HG03469 (cell line): ENCODE measurements around the gene PRAMEF14.
"Not testable (repeated sequence)": the region's sequence is repeated elsewhere in the genome, so short reads cannot be mapped to it uniquely, and the experiment has no call there.

Experiments used
- ATAC-seq: cut with Tn5 transposase; IDR thresholded peaks from one replicate; pipeline ENCODE4 v1.9.1; 2021; ENCODE audit warnings: mild to moderate bottlenecking, moderate library complexity, moderate number of reproducible peaks; ENCODE audit not compliant: unreplicated experiment

The PRAMEF14 gene, protein sequence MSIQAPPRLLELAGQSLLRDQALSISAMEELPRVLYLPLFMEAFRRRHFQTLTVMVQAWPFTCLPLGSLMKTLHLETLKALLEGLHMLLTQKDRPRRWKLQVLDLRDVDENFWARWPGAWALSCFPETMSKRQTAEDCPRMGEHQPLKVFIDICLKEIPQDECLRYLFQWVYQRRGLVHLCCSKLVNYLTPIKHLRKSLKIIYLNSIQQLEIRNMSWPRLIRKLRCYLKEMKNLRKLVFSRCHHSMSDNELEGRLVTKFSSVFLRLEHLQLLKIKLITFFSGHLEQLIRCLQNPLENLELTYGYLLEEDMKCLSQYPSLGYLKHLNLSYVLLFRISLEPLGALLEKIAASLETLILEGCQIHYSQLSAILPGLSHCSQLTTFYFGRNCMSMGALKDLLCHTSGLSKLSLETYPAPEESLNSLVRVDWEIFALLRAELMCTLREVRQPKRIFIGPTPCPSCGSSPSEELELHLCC

DNA sequence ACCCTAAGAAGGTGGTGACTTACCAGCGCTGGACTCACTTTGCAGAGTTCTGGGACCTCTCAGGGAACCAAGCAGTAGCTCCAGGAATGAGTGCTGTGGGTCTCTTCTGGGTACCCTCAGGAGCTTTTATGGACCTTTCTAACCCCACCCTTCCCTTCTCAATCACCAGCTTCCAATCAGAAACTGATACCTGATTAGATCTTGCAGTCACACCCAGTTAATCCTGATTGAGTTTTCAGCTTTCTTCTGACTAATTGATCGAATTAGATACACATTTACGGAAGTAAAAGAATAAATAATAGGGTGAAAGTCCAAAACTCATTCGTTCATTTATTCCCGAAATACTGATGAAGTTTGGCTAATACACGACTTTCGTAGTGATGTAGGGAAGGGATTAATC is at the start of gene PRAMEF14:
Gene PRAMEF14, minus strand, starts transcription at position 101 of the 400 bp plus-strand sequence. CDS start 1,820 bp downstream, outside the sequence.
- ATAC-seq = not testable (repeated sequence)

DNA sequence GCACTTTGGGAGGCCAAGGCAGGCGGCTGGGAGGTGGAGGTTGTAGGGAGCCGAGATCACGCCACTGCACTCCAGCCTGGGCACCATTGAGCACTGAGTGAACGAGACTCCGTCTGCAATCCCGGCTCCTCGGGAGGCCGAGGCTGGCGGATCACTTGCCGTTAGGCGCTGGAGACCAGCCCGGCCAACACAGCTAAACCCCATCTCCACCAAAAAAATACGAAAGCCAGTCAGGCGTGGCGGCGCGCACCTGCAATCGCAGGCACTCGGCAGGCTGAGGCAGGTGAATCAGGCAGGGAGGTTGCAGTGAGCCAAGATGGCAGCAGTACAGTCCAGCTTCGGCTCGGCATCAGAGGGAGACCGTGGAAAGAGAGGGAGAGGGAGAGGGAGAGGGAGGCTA is 48.4 kb upstream of the PRAMEF14 start:
- ATAC-seq = not testable (repeated sequence)

DNA sequence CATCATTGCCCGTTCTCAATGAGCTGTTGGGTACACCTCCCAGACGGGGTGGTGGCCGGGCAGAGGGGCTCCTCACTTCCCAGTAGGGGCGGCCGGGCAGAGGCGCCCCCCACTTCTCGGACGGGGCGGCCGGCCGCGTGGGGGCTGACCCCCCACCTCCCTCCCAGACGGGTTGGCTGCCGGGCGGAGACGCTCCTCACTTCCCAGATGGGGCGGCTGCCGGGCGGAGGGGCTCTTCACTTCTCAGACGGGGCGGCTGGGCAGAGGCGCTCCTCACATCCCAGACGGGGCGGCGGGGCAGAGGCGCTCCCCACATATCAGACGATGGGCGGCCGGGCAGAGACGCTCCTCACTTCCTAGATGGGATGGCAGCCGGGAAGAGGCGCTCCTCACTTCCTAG is 47.8 kb upstream of the PRAMEF14 start:
- not testable (repeated sequence) for ATAC-seq

DNA sequence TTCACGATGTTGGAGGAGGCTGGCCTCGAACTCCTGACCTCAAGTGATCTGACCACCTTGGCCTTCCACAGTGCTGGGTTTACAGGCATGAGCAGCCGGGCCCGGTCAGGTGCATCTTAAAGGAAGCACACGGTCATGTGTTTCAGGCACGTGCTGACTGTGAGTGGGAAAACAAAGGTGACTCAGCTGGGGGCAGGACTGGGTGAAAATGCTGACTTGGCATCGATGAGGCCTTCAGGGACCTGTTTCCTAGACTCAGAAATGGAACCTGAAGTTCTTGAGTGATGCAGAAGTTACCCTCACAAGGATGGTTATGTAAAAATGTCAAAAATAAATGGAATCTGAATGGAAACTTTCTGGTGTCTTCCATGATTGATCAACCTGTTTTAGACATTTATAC is 46.1 kb upstream of the PRAMEF14 start:
- not testable (repeated sequence) for ATAC-seq

DNA sequence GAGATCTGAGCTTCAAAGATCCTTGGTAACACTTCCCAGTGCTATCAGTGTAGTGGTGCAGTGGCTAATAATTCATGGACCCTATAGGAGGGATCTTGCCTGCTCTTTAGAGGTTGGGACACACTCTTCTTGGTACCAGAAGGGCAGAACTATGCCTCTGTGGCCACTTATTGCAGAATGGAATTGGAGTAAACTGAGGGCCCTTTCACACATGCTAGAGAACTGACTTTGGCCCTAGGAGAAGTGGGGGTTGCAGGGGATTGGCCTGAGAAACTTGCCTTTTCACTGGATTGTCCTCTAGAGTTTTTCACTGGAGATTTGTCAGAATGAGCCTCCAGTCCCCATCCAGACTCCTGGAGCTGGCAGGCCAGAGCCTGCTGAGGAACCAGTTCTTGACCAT is 42.4 kb upstream of the PRAMEF14 start, which contains the start of gene PRAMEF17:
Gene PRAMEF17, plus strand, starts transcription at position 301 of the 400 bp plus-strand sequence. Its CDS starts 26 bp downstream, at position 327.
- ATAC-seq = not testable (repeated sequence)

DNA sequence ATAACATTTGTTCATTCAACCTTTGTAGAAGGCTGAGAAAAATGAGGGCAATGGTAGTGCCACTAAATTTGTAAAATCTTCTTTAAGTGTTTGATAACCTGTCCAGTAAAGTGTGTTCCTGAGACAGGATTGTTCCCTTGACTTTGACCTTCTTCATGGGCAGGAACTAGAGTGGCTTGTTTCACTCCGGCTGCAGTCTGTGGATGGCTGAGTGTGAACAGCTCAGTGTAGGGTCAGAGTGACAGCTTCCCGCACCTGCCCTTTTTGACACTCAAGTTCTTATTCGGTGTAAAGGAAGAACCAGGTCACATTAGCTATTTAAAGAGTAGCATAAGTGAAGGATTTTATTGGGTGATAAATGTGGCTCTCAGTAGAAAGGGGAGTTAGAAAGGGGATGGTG is 33.4 kb upstream of the PRAMEF14 start:
- ATAC-seq = not testable (repeated sequence)

DNA sequence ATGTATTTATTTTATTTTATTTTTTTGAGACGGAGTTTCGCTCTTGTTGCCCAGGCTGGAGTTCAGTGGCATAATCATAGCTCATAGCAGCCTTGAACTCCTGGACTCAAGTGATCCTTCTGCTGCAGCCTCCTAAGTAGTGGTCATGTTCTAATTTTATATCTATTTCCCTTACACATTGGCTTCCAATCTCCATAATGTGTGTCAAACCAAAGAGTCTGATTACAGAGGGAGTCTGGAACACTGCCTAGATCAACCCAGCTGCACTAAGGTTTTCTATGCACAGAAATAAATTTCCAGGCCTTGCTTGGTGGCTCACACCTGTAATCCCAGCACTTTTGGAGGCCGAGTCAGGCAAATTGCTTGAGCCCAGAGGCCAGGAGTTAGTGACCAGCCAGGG is 32.0 kb upstream of the PRAMEF14 start:
- not testable (repeated sequence) for ATAC-seq

DNA sequence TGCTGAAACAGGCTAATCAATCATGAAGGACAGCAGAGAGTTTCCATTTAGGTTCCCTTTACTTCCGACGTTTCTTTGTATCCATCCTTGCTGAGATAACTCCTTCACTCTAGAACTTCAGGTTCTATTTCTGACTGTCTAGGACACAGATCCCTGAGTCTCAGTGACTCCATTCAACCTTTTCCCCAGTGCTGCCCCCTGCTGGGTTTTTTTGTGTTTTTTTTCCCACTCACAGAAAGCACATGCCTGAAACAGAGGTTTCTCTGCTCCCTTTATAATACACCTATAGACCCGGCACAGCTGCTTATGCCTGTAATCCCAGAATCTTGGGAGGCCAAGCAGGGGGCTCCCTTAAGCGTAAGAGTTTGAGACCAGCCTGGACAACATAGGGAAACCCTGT is 21.6 kb upstream of the PRAMEF14 start:
- ATAC-seq = not testable (repeated sequence)

DNA sequence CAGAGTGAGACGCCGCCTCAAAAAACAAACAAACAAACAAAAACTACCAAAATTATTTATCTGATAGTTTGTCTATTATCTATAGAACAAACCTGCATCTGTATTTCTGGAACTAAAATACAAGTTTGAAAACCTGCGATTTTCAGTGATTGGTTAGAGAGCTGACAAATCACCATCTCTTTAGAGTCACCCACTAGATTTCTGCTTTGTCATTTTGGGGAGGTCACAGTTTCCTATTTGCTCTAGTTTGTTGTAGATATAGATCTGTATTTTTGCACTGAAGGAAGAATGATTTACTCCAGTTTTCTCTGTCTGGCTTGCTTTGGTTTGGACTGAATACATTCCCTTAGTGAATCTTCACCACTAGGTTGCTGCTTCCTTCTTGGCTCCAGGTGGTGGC is 19.6 kb upstream of the PRAMEF14 start:
- not testable (repeated sequence) for ATAC-seq

DNA sequence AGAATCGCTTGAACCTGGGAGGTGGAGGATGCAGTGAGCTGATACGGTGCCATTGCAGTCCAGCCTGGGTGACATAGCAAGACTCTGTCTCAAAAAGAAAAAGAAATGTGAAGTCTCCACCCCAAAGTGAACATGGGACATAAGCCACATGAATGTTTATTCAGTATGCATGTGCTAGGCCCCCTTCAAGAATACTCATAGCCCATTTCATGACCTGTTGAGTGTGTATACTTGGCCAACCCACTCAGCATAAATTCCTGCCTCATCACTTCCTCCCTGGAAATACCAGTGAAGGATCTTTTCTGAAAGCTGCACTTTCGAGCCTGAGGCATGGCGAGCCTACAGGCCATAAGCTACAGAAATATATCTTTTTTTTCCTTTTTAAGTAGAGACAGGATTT is 18.0 kb upstream of the PRAMEF14 start:
- not testable (repeated sequence) for ATAC-seq

DNA sequence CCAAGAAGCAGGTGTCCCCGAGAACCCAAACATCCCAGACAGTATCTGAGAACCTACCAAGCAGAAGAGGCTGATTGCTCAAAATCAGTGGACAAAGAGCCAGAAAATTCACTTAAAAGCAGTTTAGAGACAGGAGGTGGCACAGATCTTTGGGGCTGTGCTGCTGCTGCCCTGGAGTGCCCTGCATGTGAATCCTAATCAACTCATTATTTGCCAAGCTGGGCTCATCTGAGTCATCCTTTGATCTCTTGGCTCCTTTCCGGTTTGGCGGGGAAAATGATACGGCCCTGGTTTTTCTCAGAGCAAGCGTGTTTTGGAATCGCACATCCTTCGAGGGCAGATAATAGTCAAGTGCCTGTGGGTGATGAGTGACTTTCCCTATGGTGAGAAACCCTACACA is 15.4 kb upstream of the PRAMEF14 start:
- ATAC-seq = not testable (repeated sequence)

DNA sequence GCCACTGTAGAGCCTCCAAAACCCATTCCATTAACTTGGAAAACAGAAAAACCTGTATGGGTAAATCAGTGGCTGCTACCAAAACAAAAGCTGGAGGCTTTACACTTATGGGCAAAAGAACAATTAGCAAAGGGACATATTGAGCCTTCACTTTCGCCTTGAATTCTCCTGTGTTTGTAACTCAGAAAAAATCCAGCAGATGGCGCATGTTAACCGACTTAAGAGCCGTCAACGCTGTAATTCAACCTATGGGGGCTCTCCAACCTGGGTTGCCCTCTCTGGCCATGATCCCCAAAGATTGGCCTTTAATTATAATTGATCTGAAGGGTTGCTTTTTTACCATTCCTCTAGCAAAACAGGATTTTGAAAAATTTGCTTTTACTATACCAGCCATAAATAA is 9.8 kb upstream of the PRAMEF14 start:
- ATAC-seq = not testable (repeated sequence)

DNA sequence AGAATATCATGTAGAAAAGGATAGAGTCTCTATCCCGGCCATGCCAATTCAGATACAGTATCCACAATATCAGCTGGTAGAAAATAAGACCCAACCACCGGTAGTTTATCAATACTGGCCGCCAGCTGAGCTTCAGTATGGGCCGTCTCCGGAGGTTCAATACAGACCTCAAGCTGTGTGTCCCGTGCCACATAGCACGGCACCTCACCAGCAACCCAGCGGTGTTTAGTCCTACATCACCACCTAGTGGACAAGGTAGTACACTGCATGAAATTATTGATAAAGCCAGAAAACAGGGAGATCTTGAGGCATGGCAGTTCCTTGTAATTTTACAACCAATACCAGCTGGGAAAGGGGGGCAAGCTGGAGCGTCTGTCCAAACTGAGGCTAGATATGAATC is 7.5 kb upstream of the PRAMEF14 start:
- not testable (repeated sequence) for ATAC-seq

DNA sequence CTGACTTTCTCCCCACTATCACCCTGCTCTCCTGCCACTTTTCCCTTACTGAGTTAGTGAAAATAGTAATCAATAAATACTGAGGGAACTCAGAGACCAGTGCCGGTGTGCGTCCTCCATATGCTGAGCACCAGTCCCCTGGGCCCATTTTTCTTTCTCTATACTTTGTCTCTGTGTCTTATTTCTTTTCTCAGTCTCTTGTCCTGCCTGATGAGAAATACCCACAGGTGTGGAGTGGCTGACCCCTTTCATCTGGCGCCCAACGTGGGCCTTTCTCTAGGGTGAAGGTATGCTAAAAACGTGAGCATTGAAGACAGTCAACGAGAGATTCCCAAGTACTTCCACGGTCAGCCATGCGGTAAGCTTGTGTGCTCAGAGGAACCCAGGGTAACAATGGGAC is 6.5 kb upstream of the PRAMEF14 start:
- not testable (repeated sequence) for ATAC-seq

DNA sequence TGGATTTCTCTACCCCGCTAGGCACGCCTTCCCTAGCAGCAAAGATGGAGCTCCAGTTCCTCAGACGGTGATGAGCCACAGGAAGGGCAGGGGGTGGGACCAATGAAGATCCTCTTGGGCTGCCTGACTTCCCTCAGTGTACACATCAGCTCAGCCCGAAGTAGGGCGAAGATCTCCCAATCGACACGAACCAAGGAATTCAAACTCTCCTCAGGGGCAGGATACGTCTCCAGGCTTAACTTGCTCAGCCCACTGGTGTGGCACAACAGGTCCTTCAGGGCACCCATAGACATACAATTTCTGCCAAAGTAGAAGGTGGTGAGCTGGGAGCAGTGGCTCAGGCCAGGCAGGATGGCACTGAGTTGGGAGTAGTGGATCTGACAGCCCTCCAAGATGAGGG is 4.4 kb downstream of the PRAMEF14 start:
- ATAC-seq = not testable (repeated sequence)

DNA sequence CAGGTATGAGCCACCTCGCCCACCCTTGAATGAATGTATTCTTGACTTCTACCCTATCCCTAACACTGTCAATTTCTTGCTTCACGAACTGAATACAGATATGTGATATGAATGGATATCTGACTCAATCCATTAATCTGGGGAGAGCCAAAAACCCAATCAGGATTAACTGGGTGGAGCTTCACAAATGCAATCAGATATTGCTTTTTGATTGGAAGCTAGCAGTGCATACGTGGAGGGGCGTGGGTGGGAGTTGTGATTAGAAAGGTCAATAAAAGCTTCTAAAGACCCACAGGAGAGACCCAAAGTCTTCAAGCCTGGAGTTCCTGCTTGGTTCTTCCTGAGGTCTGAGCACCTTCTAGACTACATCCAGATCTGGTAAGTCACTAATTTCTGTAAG is 31.7 kb downstream of the PRAMEF14 start, which contains the start of gene PRAMEF15:
Gene PRAMEF15, plus strand, starts transcription at position 301 of the 400 bp plus-strand sequence. CDS start 2,827 bp downstream, outside the sequence.
- not testable (repeated sequence) for ATAC-seq

DNA sequence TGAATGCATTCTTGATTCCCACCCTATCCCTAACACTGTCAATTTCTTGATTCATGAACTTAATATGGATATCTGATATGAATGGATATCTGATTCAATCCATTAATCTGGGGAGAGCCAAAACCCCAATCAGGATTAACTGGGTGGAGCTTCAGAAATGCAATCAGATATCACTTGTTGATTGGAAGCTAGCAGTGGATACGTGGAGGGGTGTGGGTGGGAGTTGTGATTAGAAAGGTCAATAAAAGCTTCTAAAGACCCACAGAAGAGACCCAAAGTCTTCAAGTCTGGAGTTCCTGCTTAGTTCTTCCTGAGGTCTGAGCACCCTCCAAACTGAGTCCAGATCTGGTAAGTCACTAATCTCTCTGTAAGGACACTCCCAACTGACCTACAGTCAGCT is 43.7 kb downstream of the PRAMEF14 start, which contains the start of gene PRAMEF33:
Gene PRAMEF33, plus strand, starts transcription at position 301 of the 400 bp plus-strand sequence. CDS start 2,416 bp downstream, outside the sequence.
- not testable (repeated sequence) for ATAC-seq

DNA sequence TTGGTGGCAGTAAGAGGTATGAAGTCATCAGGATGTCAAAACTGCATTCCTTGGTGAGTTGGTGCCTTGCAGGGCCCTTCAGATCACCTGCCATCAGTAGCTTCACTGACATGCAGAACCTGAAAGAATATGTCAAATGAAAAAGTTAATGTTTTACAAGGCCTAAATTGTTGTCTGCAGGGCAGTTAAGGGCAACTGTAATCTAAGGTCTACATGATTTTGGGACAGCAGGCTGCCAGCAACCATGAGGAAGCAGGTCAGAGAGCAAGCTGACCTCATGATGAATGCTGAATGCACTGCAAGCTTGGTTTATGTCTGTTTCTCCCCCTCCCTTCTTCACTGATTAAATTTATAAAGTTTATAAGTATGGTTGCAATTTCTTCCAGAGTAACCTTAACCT is 44.7 kb downstream of the PRAMEF14 start:
- not testable (repeated sequence) for ATAC-seq

DNA sequence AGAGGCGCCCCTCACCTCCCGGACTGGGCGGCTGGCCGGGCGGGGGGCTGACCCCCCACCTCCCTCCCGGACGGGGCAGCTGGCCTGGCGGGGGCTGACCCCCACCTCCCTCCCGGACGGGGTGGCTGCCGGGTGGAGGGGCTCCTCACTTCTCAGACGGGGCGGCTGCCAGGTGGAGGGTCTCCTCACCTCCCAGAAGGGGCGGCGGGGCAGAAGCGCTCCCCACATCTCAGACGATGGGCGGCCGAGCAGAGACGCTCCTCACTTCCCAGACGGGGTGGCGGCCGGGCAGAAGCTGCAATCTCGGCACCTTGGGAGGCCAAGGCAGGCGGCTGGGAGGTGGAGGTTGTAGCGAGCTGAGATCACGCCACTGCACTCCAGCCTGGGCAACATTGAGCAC is 48.2 kb downstream of the PRAMEF14 start:
- not testable (repeated sequence) for ATAC-seq

DNA sequence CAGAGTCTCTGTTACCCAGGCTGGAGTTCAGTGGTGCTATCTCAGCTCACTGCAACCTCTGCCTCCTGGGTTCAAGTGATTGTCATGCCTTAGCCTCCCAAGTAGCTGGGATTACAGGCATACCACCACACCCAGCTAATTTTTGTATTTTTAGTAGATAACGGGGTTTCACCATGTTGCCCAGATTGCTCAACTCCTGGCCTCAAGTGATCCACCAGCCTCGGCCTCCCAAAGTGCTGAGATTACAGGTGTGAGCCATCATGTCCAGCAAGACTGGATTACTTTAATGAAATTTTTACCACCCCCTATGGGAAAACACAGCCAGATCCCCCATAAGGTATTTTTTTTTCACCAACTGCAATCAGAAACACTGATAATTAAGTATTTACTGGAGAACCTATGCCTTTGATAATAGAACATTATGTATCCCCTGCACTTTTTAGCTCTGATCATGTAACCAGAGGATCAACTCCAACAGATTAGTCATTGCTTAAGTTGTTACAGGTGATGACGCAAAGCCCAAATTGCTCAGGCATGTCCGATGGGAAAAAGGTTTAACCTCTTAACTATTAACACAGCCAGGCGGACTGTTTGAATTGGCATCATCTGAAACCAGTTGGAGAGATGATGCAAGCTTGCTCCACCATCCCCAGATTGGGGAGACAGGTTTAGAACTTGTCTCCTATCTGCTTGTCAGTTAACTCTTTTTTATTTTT is 49.6 kb downstream of the PRAMEF14 start:
- ATAC-seq = not testable (repeated sequence)
